Effector memory CD4-positive, alpha-beta T cell (primary cell): ENCODE results near the gene ZNF584.
"Not testable (repeated sequence)": the region's sequence is repeated elsewhere in the genome, so short reads cannot be mapped to it uniquely, and the experiment has no call there.

Experiments
- DNase-seq, 3 donors: peaks; one replicate each; pipeline ENCODE4 v3.0.0-alpha.2; 2020
- H3K27ac ChIP-seq: 2 replicates; pipeline ENCODE4 v1.7.0; 2013; ENCODE audit warnings: mild to moderate bottlenecking, low read length, moderate library complexity; ENCODE audit not compliant: insufficient read depth, poor library complexity, severe bottlenecking
- H3K27me3 ChIP-seq: replicated peaks from 2 replicates; pipeline ENCODE4 v1.7.0; 2013; ENCODE audit warnings: mild to moderate bottlenecking, low read length; ENCODE audit not compliant: insufficient read depth, control insufficient read depth, poor library complexity, severe bottlenecking
- H3K36me3 ChIP-seq: 2 replicates; pipeline ENCODE4 v1.7.0; 2013; ENCODE audit warnings: mild to moderate bottlenecking, low read length, moderate library complexity; ENCODE audit not compliant: control insufficient read depth, insufficient read depth
- H3K4me1 ChIP-seq: 2 replicates; pipeline ENCODE4 v1.7.0; 2013; ENCODE audit warnings: low read length, mild to moderate bottlenecking; ENCODE audit not compliant: control insufficient read depth, insufficient read depth, poor library complexity, severe bottlenecking
- H3K4me3 ChIP-seq: 2 replicates; pipeline ENCODE4 v1.7.0; 2013; ENCODE audit warnings: low read length, low read depth, mild to moderate bottlenecking; ENCODE audit not compliant: insufficient read depth, poor library complexity, severe bottlenecking
- H3K9me3 ChIP-seq: 2 replicates; pipeline ENCODE4 v1.7.0; 2013; ENCODE audit warnings: mild to moderate bottlenecking, low read length, moderate library complexity; ENCODE audit not compliant: control insufficient read depth

ZNF584 gene

DNA sequence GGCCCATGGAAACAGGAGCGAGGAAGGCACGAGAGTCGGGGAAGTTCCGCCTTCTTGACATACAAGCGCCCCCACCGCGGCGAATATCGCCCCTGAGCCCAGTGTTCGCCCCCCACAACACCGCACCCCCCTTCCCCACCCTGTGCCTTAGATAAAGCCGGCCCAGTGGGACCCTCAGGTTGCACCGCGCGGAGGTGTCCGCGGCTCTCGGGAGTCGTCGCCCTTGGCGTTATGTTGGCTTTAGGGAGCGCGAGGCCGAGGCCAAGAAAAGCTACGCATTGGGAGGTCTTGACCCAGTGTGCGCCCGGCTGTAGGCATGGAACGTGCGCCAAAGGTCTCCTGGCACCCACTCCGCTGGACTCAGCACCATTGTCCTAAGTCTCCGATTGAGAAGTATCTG, 32.1 kb downstream of the ZNF584 start:
- H3K36me3 ChIP-seq = peaks cover 18% of the 10 kb centered on the region
- peaks cover 12% of the 10 kb centered on the region for H3K4me1 ChIP-seq
- H3K27me3 ChIP-seq = no peaks in the 10 kb centered on the region
- no peak for DNase-seq
- no peaks in the 10 kb centered on the region for H3K9me3 ChIP-seq
- H3K4me3 ChIP-seq = peak overlapping the region; percentile 54
- H3K27ac ChIP-seq = peak overlapping the region; percentile 63

DNA sequence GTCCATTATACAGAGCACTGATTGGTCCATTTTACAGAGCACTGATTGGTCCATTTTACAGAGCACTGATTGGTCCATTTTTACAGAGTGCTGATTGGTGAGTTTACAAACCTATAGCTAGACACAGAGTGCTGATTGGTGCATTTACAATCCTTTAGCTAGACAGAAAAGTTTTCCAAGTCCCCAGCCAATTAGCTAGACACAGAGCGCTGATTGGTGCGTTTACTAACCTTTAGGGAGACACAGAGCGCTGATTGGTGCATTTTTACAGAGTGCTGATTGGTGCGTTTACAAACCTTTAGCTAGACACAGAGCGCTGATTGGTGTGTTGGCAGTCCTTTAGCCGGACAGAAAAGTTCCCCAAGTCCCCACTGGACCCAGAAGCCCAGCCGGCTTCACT, 34.5 kb downstream of the ZNF584 start:
- DNase-seq, H3K27ac ChIP-seq, H3K27me3 ChIP-seq, H3K9me3 ChIP-seq, H3K36me3 ChIP-seq, H3K4me3 ChIP-seq: not testable (repeated sequence)
- H3K4me1 ChIP-seq = peaks cover 12% of the 10 kb centered on the region

DNA sequence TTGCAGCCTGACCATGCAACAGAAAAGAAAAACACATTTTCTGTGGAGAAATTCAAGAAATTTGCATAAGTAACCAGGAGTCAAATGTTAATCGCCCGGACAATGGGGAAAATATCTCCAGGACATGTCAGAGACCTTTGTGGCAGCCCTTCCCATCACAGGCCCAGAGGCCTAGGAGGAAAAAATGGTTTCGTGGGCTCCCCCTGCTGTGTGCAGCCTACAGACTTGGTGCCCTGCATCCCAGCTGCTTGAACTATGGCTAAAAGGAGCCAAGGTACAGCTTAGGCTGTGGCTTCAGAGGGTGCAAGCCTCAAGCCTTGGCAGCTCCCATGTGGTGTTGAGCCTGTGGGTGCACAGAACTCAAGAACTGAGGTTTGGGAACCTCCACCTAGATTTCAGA, 40.4 kb downstream of the ZNF584 start:
- not testable (repeated sequence) for DNase-seq, H3K27me3 ChIP-seq, H3K36me3 ChIP-seq, H3K27ac ChIP-seq, H3K9me3 ChIP-seq, H3K4me3 ChIP-seq, H3K4me1 ChIP-seq

DNA sequence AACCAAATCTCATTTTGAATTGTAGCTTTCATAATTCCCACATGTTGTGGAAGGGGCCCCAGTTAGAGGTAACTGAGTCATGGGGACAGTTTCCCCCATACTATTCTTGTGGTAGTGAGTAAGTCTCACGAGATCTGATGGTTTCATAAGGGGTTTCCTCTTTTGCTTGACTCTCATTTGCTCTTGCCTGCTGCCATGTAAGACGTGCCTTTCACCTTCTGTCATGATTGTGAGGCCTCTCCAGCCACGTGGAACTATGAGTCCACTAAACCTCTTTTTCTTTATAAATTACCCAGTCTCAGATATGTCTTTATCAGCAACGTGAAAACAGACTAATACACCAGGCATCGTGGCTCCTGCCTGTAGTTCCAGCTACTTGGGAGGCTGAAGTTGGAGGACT, 41.5 kb downstream of the ZNF584 start:
- H3K27me3 ChIP-seq, H3K9me3 ChIP-seq, H3K4me3 ChIP-seq, H3K27ac ChIP-seq, H3K4me1 ChIP-seq, DNase-seq, H3K36me3 ChIP-seq: not testable (repeated sequence)

DNA sequence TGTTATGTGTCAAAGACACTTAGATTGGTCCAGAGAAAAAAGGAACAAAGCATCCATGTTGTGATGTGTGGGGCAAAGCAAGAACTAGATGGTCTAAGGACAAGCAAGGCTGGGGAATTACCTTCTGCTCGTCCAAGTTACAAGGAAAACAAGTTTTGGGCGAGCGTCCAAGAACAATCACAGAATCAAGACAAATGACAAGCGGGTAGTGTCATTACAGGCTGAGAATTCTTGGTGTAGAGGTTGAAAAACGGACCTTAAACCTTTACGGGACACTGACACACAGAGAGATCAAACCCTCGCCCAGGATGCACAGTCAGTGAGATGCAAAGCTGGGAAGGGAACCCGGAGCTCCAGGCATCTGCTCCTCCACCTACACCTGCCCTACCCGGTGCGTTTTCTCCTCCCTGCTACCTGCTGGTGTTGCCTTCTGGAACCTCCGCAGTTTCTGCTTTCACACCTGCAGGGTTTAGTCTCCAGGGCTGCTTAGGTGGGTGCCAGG, 42.5 kb downstream of the ZNF584 start:
- Histone ChIP-seq H3K27me3 (no peaks in the 10 kb centered on the region), H3K36me3 (no peaks in the 10 kb centered on the region), H3K4me3 (peak overlapping the region; percentile 93), H3K4me1 (peaks cover 6% of the 10 kb centered on the region), H3K27ac (peak overlapping the region; percentile 80), H3K9me3 (no peaks in the 10 kb centered on the region)
- no peak for DNase-seq

DNA sequence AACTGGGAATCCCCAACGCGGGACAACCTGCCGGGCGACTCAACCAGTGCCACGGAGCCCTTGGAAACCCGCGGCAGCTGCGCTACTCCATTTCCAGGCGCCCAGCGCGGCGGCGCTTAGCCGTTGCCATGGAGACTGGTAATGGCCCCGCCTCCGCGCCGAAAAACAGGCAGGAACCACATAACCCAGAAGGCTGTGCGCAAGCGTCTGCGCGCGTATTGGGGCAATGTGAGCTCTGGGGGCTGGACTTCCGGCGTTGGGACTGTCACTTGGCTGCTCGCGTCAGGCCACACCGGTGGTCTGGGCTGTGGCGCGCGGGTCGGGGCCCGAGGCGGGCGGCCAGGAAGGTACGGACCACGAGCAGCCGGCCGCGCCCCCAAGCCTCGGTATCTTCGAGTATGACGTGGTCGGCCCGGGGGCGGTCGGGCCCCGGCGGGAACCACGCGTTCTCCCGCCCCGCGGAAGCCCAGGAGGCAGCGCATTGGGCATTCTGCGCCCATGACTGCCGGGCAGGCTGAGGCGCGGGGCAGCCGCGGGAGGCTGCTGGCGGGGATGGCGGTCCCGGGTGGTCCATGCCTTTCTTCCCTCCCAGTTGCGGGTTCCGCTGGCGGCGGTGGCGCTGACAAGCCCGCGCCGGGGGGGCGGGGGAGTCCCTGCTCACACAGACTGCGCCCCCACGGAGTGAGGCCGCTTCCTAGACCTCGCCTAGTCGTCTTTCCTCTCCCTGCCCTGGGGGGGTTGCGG, 43.1 kb downstream of the ZNF584 start, which contains the start of gene ZNF324B:
Gene ZNF324B, plus strand, starts transcription at position 265 of the 744 bp plus-strand sequence. CDS start 2,080 bp downstream, outside the sequence.
- H3K4me3 ChIP-seq = peak within 1 kb of the TSS; percentile 93
- H3K4me1 ChIP-seq = peaks cover 6% of the 10 kb centered on the region
- H3K27ac ChIP-seq = peak within 1 kb of the TSS; percentile 80
- no peaks in the 10 kb centered on the region for H3K36me3 ChIP-seq
- peak; percentile 93 to 96 (median 95) for DNase-seq
- no peaks in the 10 kb centered on the region for H3K9me3 ChIP-seq
- H3K27me3 ChIP-seq = no peaks in the 10 kb centered on the region

DNA sequence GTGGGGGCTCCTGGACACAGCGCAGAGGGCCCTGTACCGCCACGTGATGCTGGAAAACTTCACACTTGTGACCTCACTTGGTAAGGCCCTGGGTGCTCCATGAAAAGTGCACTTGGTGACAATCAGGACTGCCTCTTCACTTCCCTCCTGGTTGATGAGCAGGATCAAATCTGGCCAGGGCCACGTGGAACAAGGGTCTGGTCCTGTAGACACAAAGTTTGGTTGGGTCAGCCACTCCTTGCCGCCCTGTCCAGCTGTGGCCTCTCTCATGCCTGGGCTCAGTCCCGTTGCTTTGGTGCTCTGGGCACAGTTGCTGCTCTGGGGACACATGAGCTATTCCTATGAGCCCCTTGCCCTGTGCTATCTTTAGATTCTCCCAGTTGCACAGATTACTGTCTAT, 45.3 kb downstream of the ZNF584 start:
- Histone ChIP-seq H3K4me3 (no peak overlapping the region), H3K4me1 (peaks cover 6% of the 10 kb centered on the region), H3K27ac (no peak overlapping the region), H3K9me3 (no peaks in the 10 kb centered on the region), H3K36me3 (no peaks in the 10 kb centered on the region), H3K27me3 (no peaks in the 10 kb centered on the region)
- no peak for DNase-seq

DNA sequence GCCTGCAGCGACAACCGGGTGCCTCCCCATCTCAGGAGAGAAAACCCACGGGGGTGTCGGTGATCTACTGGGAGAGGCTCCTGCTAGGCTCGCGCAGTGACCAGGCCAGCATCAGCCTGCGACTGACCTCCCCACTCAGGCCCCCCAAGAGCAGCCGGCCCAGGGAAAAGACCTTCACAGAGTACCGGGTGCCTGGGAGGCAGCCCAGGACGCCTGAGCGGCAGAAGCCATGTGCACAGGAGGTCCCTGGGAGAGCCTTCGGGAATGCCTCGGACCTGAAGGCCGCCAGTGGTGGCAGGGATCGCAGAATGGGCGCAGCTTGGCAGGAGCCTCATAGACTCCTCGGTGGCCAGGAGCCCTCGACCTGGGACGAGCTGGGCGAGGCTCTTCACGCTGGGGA, 46.9 kb downstream of the ZNF584 start:
- Histone ChIP-seq H3K27ac (no peak overlapping the region), H3K36me3 (no peaks in the 10 kb centered on the region), H3K4me1 (peaks cover 6% of the 10 kb centered on the region), H3K27me3 (no peaks in the 10 kb centered on the region), H3K4me3 (no peak overlapping the region), H3K9me3 (no peaks in the 10 kb centered on the region)
- no peak for DNase-seq

DNA sequence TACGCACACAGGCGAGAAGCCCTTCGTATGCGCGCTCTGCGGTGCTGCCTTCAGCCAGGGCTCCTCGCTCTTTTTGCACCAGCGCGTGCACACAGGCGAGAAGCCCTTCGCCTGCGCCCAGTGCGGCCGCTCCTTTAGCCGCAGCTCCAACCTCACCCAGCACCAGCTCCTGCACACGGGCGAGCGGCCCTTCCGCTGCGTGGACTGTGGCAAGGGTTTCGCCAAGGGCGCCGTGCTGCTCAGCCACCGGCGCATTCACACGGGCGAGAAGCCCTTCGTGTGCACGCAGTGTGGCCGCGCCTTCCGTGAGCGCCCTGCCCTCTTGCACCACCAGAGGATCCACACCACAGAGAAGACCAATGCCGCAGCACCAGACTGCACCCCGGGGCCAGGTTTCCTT, 47.7 kb downstream of the ZNF584 start:
- H3K9me3 ChIP-seq = no peaks in the 10 kb centered on the region
- H3K27ac ChIP-seq = no peak overlapping the region
- H3K36me3 ChIP-seq = no peaks in the 10 kb centered on the region
- no peak overlapping the region for H3K4me3 ChIP-seq
- no peak for DNase-seq
- H3K27me3 ChIP-seq = no peaks in the 10 kb centered on the region
- H3K4me1 ChIP-seq = peaks cover 3% of the 10 kb centered on the region

DNA sequence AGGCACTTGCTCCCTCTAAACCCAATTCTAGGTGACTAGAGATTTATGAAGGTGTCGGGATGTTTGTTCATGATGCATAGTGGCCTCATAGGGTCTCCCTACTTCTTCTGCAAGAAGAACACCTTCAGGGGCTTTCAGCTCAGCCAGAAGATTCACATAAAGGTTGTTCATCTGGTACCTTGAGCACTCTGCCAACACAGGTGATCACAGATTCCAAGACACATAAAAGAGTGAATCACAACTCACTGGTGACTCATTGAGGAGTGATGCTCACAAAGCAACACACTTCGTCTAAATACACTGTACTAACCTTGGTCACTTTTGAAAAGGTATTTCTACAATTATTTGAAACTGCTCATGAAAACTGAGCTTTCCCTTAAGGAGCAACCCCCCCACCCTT, 51.6 kb downstream of the ZNF584 start:
- no peak for DNase-seq
- Histone ChIP-seq H3K36me3 (no peaks in the 10 kb centered on the region), H3K4me1 (no peaks in the 10 kb centered on the region), H3K9me3 (no peaks in the 10 kb centered on the region), H3K27me3 (no peaks in the 10 kb centered on the region), H3K4me3 (no peak overlapping the region), H3K27ac (no peak overlapping the region)
